HCT116 (cell line): ENCODE measurements around the gene ARRDC5. TPM values are rescaled to one million over a fixed set of nuclear protein-coding genes. Genes with fewer than 3 reads are reported as not detected.
A peak's percentile ranks its signal among the peaks of the same experiment; 100 is the strongest.

Source experiments
- ATAC-seq: fragments of 200-7000 bp; cut with Tn5 transposase; 2 replicates; pipeline ENCODE4 v1.9.1; 2020; ENCODE audit warnings: mild to moderate bottlenecking, moderate library complexity
- BruUV-seq: library from RNA; stranded (reverse); fragments of 400-500 nt; replicated peaks from 2 replicates; lab custom pipeline; 2021; lab: Mats Ljungman, UMichigan
- CTCF ChIA-PET: fragments of 300-600 bp; sonication (Branson Sonifier 250); formaldehyde crosslinking; loops from one replicate; lab custom pipeline; 2021; ENCODE audit warnings: antibody characterized with exemption; lab: Charles Lee
- POLR2A ChIA-PET: fragments of 300-600, 350-600 bp; sonication (Branson Sonifier 250); formaldehyde crosslinking; loops from one replicate; lab custom pipeline; 2021; ENCODE audit warnings: antibody characterized with exemption; lab: Charles Lee
- RAD21 ChIA-PET, 2 experiments: fragments of 300-600 bp; sonication (Branson Sonifier 250); formaldehyde crosslinking; loops; one replicate each; lab custom pipeline; 2023; ENCODE audit warnings: low total read pairs in 2 of 2; ENCODE audit not compliant: uncharacterized antibody in 2 of 2, unreplicated experiment in 2 of 2, low non-redundant PET in 1 of 2; lab: Charles Lee
- DNase-seq: peaks from one replicate; pipeline ENCODE4 v3.0.0-alpha.2; 2010; ENCODE audit warnings: low read depth, low spot score
- H2AFZ ChIP-seq: fragments of 200-600 bp; shearing (Covaris generic), sonication (generic); 2 replicates; pipeline ENCODE4 v1.6.1; 2017; ENCODE audit warnings: low read depth, mixed run types, mixed read lengths, antibody characterized with exemption, low read length; ENCODE audit not compliant: poor library complexity, severe bottlenecking
- H3K27ac ChIP-seq: 2 replicates; pipeline ENCODE4 v1.5.1; 2012; ENCODE audit warnings: low read depth, low read length
- H3K27me3 ChIP-seq: fragments of 200-600 bp; sonication (generic); 2 replicates; pipeline ENCODE4 v1.6.1; 2016; ENCODE audit warnings: mixed run types, low read length, mixed read lengths; ENCODE audit not compliant: insufficient read depth
- H3K36me3 ChIP-seq, 2 experiments: fragments of 200-500 bp in 1 of 2; fragments of 200-600 bp in 1 of 2; sonication (Bioruptor generic) in 1 of 2; sonication (generic) in 1 of 2; 2 replicates each; pipeline versions ENCODE4 v1.5.1 to v1.6.1; 2014 to 2016; ENCODE audit warnings: low read length in 2 of 2, inconsistent platforms in 1 of 2, mixed read lengths in 1 of 2, mixed run types in 1 of 2; ENCODE audit not compliant: insufficient read depth in 2 of 2, control insufficient read depth in 1 of 2
- H3K4me1 ChIP-seq, 2 experiments: fragments of 200-600 bp in 1 of 2; sonication (generic) in 1 of 2; 2 replicates each; pipeline versions ENCODE4 v1.5.1 to v1.6.1; 2012 to 2017; ENCODE audit warnings: low read length in 2 of 2, inconsistent platforms in 1 of 2, mild to moderate bottlenecking in 1 of 2, mixed read lengths in 1 of 2, mixed run types in 1 of 2, moderate library complexity in 1 of 2; ENCODE audit not compliant: insufficient read depth in 2 of 2, control insufficient read depth in 1 of 2
- H3K4me2 ChIP-seq: fragments of 200-600 bp; sonication (generic); 2 replicates; pipeline ENCODE4 v1.6.1; 2017; ENCODE audit warnings: mixed run types, low read length, mixed read lengths
- H3K4me3 ChIP-seq, 2 experiments: fragments of 200-600 bp in 1 of 2; sonication (generic) in 1 of 2; replicated peaks in 1 of 2; 2 replicates each; pipeline ENCODE4 v1.5.1; 2011 to 2016; ENCODE audit warnings: low read length in 2 of 2, control low read depth in 1 of 2, low read depth in 1 of 2, mild to moderate bottlenecking in 1 of 2, mixed read lengths in 1 of 2, mixed run types in 1 of 2
- H3K79me2 ChIP-seq: fragments of 200-600 bp; sonication (generic); 2 replicates; pipeline ENCODE4 v1.6.1; 2017; ENCODE audit warnings: mild to moderate bottlenecking, mixed run types, low read length, moderate library complexity, mixed read lengths; ENCODE audit not compliant: insufficient read depth
- H3K9ac ChIP-seq: fragments of 200-600 bp; sonication (generic); 2 replicates; pipeline ENCODE4 v1.6.1; 2016; ENCODE audit warnings: low read length, mixed read lengths
- H3K9me2 ChIP-seq: fragments of 200-600 bp; sonication (generic), shearing (Covaris generic); 2 replicates; pipeline ENCODE4 v1.6.1; 2017; ENCODE audit warnings: mixed run types, mild to moderate bottlenecking, moderate library complexity; ENCODE audit not compliant: insufficient read depth
- H3K9me3 ChIP-seq, 2 experiments: fragments of 200-500 bp in 1 of 2; fragments of 200-600 bp in 1 of 2; sonication (Bioruptor generic) in 1 of 2; sonication (generic) in 1 of 2; 2 replicates each; pipeline ENCODE4 v1.6.1; 2014 to 2017; ENCODE audit warnings: low read length in 2 of 2, mixed read lengths in 2 of 2, inconsistent platforms in 1 of 2, low read depth in 1 of 2, mild to moderate bottlenecking in 1 of 2, mixed run types in 1 of 2, moderate library complexity in 1 of 2; ENCODE audit not compliant: control insufficient read depth in 1 of 2, insufficient read depth in 1 of 2
- H4K20me1 ChIP-seq: fragments of 200-600 bp; sonication (generic), shearing (Covaris generic); 2 replicates; pipeline ENCODE4 v1.6.1; 2017; ENCODE audit warnings: mixed run types, mild to moderate bottlenecking, moderate library complexity; ENCODE audit not compliant: insufficient read depth
- EZH2phosphoT487 ChIP-seq: fragments of 200-600 bp; IDR thresholded peaks from 2 replicates; pipeline ENCODE4 v1.6.1; 2018; ENCODE audit warnings: antibody characterized with exemption, borderline replicate concordance
- REST ChIP-seq: IDR thresholded peaks from 2 replicates; pipeline ENCODE4 v1.6.1; 2012; ENCODE audit warnings: low read depth
- SRF ChIP-seq: IDR thresholded peaks from 2 replicates; pipeline ENCODE4 v1.6.1; 2012; ENCODE audit warnings: low read depth
- TCF7L2 ChIP-seq: IDR thresholded peaks from 2 replicates; pipeline ENCODE4 v1.7.0; 2011; ENCODE audit warnings: borderline replicate concordance, inconsistent platforms; ENCODE audit not compliant: insufficient read depth, insufficient read length; ENCODE audit errors: extremely low read depth
- ZNF274 ChIP-seq: fragments of 200-500 bp; sonication (Bioruptor generic); IDR thresholded peaks from 2 replicates; pipeline ENCODE4 v1.6.1; 2014; ENCODE audit warnings: mild to moderate bottlenecking, low read depth, low read length, inconsistent platforms
- intact Hi-C: fragments of 100-400 bp; cut with micrococcal nuclease; formaldehyde crosslinking; loops from 2 replicates; pipeline ENCODE4 v1.10.0; 2022
- total RNA-seq: library from RNA; stranded (reverse); gene quantifications from one replicate; pipeline ENCODE4 v1.2.1, GENCODE V29; 2021; ENCODE audit not compliant: unreplicated experiment
- TF ChIP-seq, protein P1 (sequence below): IDR thresholded peaks from 2 replicates; pipeline ENCODE4 v1.6.1; 2012
- TF ChIP-seq, protein P2 (sequence below): IDR thresholded peaks from 2 replicates; pipeline ENCODE4 v1.6.1; 2012

ARRDC5 gene
- total RNA-seq, 1 experiment from 2014 or later, result not detected

GRCh38 chr19:4908360-4908759 lies 5.7 kb upstream of the ARRDC5 start:
- RAD21 ChIA-PET, result no interaction called here
- H3K79me2 ChIP-seq, result peaks cover 31% of the 10 kb centered on the region
- peaks cover 33 to 47% of the 10 kb centered on the region in 2 experiments for H3K4me1 ChIP-seq
- H3K4me3 ChIP-seq, result no peak overlapping the region
- ATAC-seq (no peak), DNase-seq (no peak)
- H3K9me2 ChIP-seq, result no peaks in the 10 kb centered on the region
- H2AFZ ChIP-seq, result no peak overlapping the region
- TF ChIP-seq, protein P1, sequence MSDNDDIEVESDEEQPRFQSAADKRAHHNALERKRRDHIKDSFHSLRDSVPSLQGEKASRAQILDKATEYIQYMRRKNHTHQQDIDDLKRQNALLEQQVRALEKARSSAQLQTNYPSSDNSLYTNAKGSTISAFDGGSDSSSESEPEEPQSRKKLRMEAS, result no peak
- TF ChIP-seq TCF7L2, result no peak
- TF ChIP-seq ZNF274, result no peak
- no peak for TF ChIP-seq EZH2phosphoT487
- TF ChIP-seq, protein P2, sequence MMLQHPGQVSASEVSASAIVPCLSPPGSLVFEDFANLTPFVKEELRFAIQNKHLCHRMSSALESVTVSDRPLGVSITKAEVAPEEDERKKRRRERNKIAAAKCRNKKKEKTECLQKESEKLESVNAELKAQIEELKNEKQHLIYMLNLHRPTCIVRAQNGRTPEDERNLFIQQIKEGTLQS, result no peak
- TF ChIP-seq REST, result no peak
- no peak for TF ChIP-seq SRF
- POLR2A ChIA-PET, result interaction anchor here (2.3 kb wide), 1 partner anchor 42 kb away, joined by 5 read pairs; no protein-coding TSS in a partner anchor
- peak overlapping the region; percentile 98 for H3K9ac ChIP-seq
- CTCF ChIA-PET, result no interaction called here
- H4K20me1 ChIP-seq, result peaks cover 3% of the 10 kb centered on the region; the same call in 1 of the 2 replicates
- no peaks in the 10 kb centered on the region for H3K9me3 ChIP-seq
- H3K27me3 ChIP-seq, result no peaks in the 10 kb centered on the region
- intact Hi-C loops, result no loop called here
- peak overlapping the region; percentile 98; the same call in 1 of the 2 replicates for H3K27ac ChIP-seq
- peak overlapping the region; percentile 100; the same call in 1 of the 2 replicates for H3K4me2 ChIP-seq
- peaks cover 0 to 19% of the 10 kb centered on the region in 2 experiments; a peak in 1 of 4 replicates for H3K36me3 ChIP-seq
- BruUV-seq, result no TSS peak
